A673 (cell line): ENCODE data around the gene MDFI. TPM values are rescaled to one million over a fixed set of nuclear protein-coding genes. Genes with fewer than 3 reads are reported as not detected.

ENCODE experiments used
- BruUV-seq: library from RNA; stranded (reverse); fragments of 400-500 nt; replicated peaks from 2 replicates; lab custom pipeline; 2021; lab: Mats Ljungman, UMichigan
- CTCF ChIA-PET: fragments of 300-600 bp; sonication (Branson Sonifier 250); formaldehyde crosslinking; loops from one replicate; lab custom pipeline; 2022; ENCODE audit warnings: antibody characterized with exemption; lab: Charles Lee
- POLR2A ChIA-PET: fragments of 300-600 bp; sonication (Branson Sonifier 250); formaldehyde crosslinking; loops from one replicate; lab custom pipeline; 2022; ENCODE audit warnings: antibody characterized with exemption; ENCODE audit not compliant: low non-redundant PET; lab: Charles Lee
- DNase-seq: peaks from one replicate; pipeline ENCODE4 v3.0.0-alpha.2; 2015; ENCODE audit warnings: low spot score
- H3K27ac ChIP-seq: fragments of 200-600 bp; sonication (generic); 2 replicates; pipeline ENCODE4 v1.5.1; 2016; ENCODE audit warnings: mixed run types, low read depth, mild to moderate bottlenecking, mixed read lengths, antibody characterized with exemption, low read length; ENCODE audit not compliant: poor library complexity, severe bottlenecking
- H3K27me3 ChIP-seq: fragments of 200-600 bp; sonication (generic); replicated peaks from 2 replicates; pipeline ENCODE4 v1.6.1; 2017; ENCODE audit warnings: mixed run types, low read depth, mild to moderate bottlenecking, mixed read lengths, antibody characterized with exemption, low read length; ENCODE audit not compliant: insufficient read depth, poor library complexity
- H3K36me3 ChIP-seq: fragments of 200-600 bp; sonication (generic); 2 replicates; pipeline ENCODE4 v1.6.1; 2016; ENCODE audit warnings: mixed run types, mild to moderate bottlenecking, mixed read lengths, antibody characterized with exemption, low read length; ENCODE audit not compliant: insufficient read depth, poor library complexity, severe bottlenecking
- H3K4me1 ChIP-seq: fragments of 200-600 bp; sonication (generic); 2 replicates; pipeline ENCODE4 v1.6.1; 2017; ENCODE audit warnings: mixed run types, mild to moderate bottlenecking, mixed read lengths, antibody characterized with exemption, low read length; ENCODE audit not compliant: insufficient read depth, poor library complexity, severe bottlenecking
- H3K4me3 ChIP-seq: fragments of 200-600 bp; sonication (generic); 2 replicates; pipeline ENCODE4 v1.5.1; 2016; ENCODE audit warnings: low read depth, mixed run types, mild to moderate bottlenecking, mixed read lengths, low read length; ENCODE audit not compliant: poor library complexity, severe bottlenecking
- H3K9me3 ChIP-seq: fragments of 200-600 bp; sonication (generic); 2 replicates; pipeline ENCODE4 v1.6.1; 2016; ENCODE audit warnings: mixed run types, low read depth, mild to moderate bottlenecking, mixed read lengths, antibody characterized with exemption, low read length; ENCODE audit not compliant: poor library complexity, severe bottlenecking
- EZH2 ChIP-seq: fragments of 200-600 bp; sonication (generic); IDR thresholded peaks from 2 replicates; pipeline ENCODE4 v1.6.1; 2017; ENCODE audit warnings: borderline replicate concordance, low read depth, mild to moderate bottlenecking, mixed read lengths, antibody characterized with exemption, low read length; ENCODE audit not compliant: poor library complexity, severe bottlenecking
- intact Hi-C: fragments of 100-400 bp; cut with micrococcal nuclease; formaldehyde crosslinking; loops from one replicate; pipeline ENCODE4 v1.10.0; 2022; ENCODE audit not compliant: unreplicated experiment
- total RNA-seq: library from RNA; stranded (reverse); gene quantifications from 2 replicates; pipeline ENCODE4 v1.2.3, GENCODE V29; 2021
- TF ChIP-seq, protein P1 (sequence below): fragments of 300-800, 200-600 bp; sonication (generic); conservative IDR thresholded peaks from 2 replicates; pipeline ENCODE4 v1.5.1; 2017; ENCODE audit warnings: low read depth, mild to moderate bottlenecking, antibody characterized with exemption, low read length, moderate library complexity, mixed read lengths

Gene MDFI
- total RNA-seq, 1 experiment from 2014 or later = 342 TPM

DNA sequence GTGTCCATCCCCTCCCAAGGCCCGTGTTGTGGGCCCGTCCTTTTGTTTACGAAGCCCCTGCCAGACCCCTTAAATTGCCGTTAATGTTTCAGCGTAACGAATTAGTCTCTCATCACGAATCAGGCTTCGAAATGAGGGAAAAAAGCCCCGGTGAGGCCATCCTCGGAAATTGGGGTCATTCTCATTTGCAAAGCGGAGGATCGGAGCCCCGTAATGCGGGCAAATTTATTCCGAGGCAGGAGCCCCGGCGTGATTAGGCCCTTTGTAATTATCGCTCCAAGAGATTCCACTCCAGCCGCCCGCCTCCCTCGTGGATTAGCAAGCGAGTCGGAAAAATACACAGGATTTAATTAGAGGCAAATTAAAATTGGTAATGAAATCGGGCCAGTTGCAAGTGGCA is 44.9 kb upstream of the MDFI start:
- CTCF ChIA-PET = interaction anchor here (1.1 kb wide), 1 partner anchor 90 kb away, joined by 4 read pairs; no protein-coding TSS in a partner anchor
- H3K27me3 ChIP-seq = no peaks in the 10 kb centered on the region
- H3K9me3 ChIP-seq = no peaks in the 10 kb centered on the region
- intact Hi-C loops = loop anchor here (5.0 kb wide), 1 partner anchor 61 kb away; no protein-coding TSS in a partner anchor
- POLR2A ChIA-PET = no interaction called here
- H3K36me3 ChIP-seq = peaks cover 29% of the 10 kb centered on the region
- no peak overlapping the region for H3K27ac ChIP-seq
- no peak overlapping the region for H3K4me3 ChIP-seq
- TF ChIP-seq EZH2 = no peak
- TF ChIP-seq, protein P1, sequence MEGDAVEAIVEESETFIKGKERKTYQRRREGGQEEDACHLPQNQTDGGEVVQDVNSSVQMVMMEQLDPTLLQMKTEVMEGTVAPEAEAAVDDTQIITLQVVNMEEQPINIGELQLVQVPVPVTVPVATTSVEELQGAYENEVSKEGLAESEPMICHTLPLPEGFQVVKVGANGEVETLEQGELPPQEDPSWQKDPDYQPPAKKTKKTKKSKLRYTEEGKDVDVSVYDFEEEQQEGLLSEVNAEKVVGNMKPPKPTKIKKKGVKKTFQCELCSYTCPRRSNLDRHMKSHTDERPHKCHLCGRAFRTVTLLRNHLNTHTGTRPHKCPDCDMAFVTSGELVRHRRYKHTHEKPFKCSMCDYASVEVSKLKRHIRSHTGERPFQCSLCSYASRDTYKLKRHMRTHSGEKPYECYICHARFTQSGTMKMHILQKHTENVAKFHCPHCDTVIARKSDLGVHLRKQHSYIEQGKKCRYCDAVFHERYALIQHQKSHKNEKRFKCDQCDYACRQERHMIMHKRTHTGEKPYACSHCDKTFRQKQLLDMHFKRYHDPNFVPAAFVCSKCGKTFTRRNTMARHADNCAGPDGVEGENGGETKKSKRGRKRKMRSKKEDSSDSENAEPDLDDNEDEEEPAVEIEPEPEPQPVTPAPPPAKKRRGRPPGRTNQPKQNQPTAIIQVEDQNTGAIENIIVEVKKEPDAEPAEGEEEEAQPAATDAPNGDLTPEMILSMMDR = no peak
- no TSS peak for BruUV-seq
- peaks cover 7% of the 10 kb centered on the region for H3K4me1 ChIP-seq
- no peak for DNase-seq

DNA sequence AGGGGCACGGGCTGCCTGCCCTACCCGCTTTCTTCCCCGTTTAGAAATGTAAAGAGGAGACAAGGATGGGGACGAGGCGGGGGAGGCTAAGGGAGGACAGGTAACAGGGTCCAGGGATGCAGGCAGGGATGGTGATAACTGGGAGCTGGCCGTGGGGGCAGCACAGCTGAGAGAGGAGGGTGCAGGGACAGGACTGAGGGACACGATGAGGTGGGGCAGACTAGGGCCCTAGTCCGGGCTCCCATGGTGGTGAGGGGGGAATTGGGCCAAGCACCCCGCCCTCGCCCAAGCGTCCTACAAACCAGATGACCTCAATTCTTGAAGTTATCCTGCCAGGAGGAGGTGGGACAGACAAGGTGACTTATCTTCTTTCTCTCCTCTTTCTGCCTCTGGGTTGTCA is 44.4 kb upstream of the MDFI start:
- Histone ChIP-seq H3K36me3 (peaks cover 28% of the 10 kb centered on the region), H3K27ac (no peak overlapping the region), H3K9me3 (no peaks in the 10 kb centered on the region), H3K27me3 (no peaks in the 10 kb centered on the region), H3K4me1 (peaks cover 7% of the 10 kb centered on the region), H3K4me3 (no peak overlapping the region)
- ChIA-PET POLR2A (no interaction called here), CTCF (interaction anchor here (1.0 to 1.1 kb wide), 2 partner anchors 90 to 170 kb away, joined by 3 to 4 read pairs; no protein-coding TSS in a partner anchor)
- intact Hi-C loops = loop anchor here (5.0 kb wide), 1 partner anchor 62 kb away; no protein-coding TSS in a partner anchor
- TF ChIP-seq, protein P1 = no peak
- no peak for TF ChIP-seq EZH2
- no TSS peak for BruUV-seq
- DNase-seq = no peak

DNA sequence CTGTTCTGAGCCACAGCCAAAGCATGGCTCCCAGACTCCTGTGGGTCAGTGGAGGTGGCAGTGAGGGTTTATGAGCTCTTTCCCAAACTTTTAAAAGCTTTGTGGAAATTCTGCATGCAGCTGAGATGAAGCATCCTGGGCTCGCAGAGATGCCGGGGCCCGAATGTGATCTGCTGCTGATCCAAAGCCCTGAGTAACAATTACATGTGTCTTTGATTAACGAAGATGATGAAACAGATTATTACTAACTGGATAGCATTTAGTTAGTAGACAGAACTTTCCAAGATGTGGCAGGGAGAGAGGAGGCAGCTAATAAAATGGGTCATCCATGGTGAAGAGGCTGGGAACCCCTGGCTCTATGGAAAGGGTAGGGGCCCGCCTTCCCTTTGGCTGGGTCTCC is 43.9 kb upstream of the MDFI start:
- H3K4me1 ChIP-seq = peaks cover 7% of the 10 kb centered on the region
- intact Hi-C loops = loop anchor here (5.0 kb wide), 1 partner anchor 62 kb away; no protein-coding TSS in a partner anchor
- H3K27ac ChIP-seq = no peak overlapping the region
- TF ChIP-seq EZH2 = no peak
- TF ChIP-seq, protein P1 = no peak
- ChIA-PET CTCF (interaction anchor here (1.0 to 1.1 kb wide), 2 partner anchors 89 to 170 kb away, joined by 3 to 4 read pairs; no protein-coding TSS in a partner anchor), POLR2A (no interaction called here)
- H3K4me3 ChIP-seq = no peak overlapping the region
- peaks cover 23% of the 10 kb centered on the region for H3K36me3 ChIP-seq
- H3K27me3 ChIP-seq = no peaks in the 10 kb centered on the region
- H3K9me3 ChIP-seq = no peaks in the 10 kb centered on the region
- DNase-seq = no peak
- no TSS peak for BruUV-seq
